Ishikawa (cell line): Measurements from ENCODE around the gene METRNL.

ENCODE experiments used
- CEBPB ChIP-seq: IDR thresholded peaks from 2 replicates; pipeline ENCODE4 v1.6.1; 2012
- CREB1 ChIP-seq: IDR thresholded peaks from 2 replicates; pipeline ENCODE4 v1.6.1; 2012; ENCODE audit warnings: low read depth
- EGR1 ChIP-seq: IDR thresholded peaks from 2 replicates; pipeline ENCODE4 v1.6.1; 2012
- EP300 ChIP-seq: IDR thresholded peaks from 2 replicates; pipeline ENCODE4 v1.6.1; 2012; ENCODE audit warnings: borderline replicate concordance
- FOXM1 ChIP-seq: IDR thresholded peaks from 2 replicates; pipeline ENCODE4 v1.6.1; 2012; ENCODE audit warnings: low read depth, borderline replicate concordance
- NFIC ChIP-seq: IDR thresholded peaks from 2 replicates; pipeline ENCODE4 v1.6.1; 2012
- RAD21 ChIP-seq: IDR thresholded peaks from 2 replicates; pipeline ENCODE4 v1.6.1; 2012; ENCODE audit warnings: low read depth
- TAF1 ChIP-seq: IDR thresholded peaks from 2 replicates; pipeline ENCODE4 v1.6.1; 2012; ENCODE audit warnings: low read depth, mild to moderate bottlenecking
- TCF12 ChIP-seq: IDR thresholded peaks from 2 replicates; pipeline ENCODE4 v1.6.1; 2012; ENCODE audit warnings: low read depth
- TEAD4 ChIP-seq: IDR thresholded peaks from 2 replicates; pipeline ENCODE4 v1.6.1; 2012
- YY1 ChIP-seq: IDR thresholded peaks from 2 replicates; pipeline ENCODE4 v1.6.1; 2012; ENCODE audit warnings: low read depth
- ZBTB7A ChIP-seq: IDR thresholded peaks from 2 replicates; pipeline ENCODE4 v1.6.1; 2012; ENCODE audit warnings: low read depth
- TF ChIP-seq, protein P1 (sequence below): IDR thresholded peaks from 2 replicates; pipeline ENCODE4 v1.6.1; 2012
- TF ChIP-seq, protein P2 (sequence below): IDR thresholded peaks from 2 replicates; pipeline ENCODE4 v1.6.1; 2012
- TF ChIP-seq, protein P3 (sequence below): IDR thresholded peaks from 2 replicates; pipeline ENCODE4 v1.6.1; 2012; ENCODE audit warnings: low read depth, mild to moderate bottlenecking

METRNL gene

DNA sequence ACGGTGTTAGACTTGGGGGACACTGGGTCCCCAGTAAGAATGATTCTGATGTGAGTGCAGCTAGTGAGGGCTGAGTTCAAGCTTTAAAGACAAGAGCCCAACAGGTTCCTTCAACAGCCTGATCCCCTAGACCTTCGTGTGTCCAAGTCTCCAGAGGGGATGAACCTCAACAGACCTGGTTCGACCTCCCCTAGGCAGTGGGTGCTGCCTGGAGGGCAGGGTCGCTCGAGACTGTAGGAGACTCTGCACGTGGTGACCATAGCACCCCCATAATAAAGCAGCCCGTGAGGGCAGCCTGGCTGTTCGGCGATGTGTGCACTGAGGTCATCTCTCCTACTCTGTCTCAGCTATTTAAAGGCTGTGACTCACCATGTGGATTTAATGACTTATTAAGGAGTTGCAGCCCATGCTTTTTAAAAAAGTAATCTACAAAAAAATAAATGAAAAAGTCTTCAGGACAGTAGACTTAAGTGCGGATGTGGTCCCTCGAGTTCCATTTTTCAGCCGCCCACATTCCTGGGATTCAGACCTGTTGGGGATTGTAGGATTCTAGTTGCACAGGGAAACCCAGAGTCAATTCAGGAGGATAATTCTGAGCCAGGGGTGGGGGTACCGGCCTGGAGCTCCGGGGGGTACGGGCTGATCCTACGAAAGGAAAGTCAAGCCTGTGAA is 23.4 kb upstream of the METRNL start:
- no peak for TF ChIP-seq FOXM1
- TF ChIP-seq YY1 = no peak
- TF ChIP-seq, protein P1, sequence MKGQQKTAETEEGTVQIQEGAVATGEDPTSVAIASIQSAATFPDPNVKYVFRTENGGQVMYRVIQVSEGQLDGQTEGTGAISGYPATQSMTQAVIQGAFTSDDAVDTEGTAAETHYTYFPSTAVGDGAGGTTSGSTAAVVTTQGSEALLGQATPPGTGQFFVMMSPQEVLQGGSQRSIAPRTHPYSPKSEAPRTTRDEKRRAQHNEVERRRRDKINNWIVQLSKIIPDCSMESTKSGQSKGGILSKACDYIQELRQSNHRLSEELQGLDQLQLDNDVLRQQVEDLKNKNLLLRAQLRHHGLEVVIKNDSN = no peak
- TF ChIP-seq, protein P2, sequence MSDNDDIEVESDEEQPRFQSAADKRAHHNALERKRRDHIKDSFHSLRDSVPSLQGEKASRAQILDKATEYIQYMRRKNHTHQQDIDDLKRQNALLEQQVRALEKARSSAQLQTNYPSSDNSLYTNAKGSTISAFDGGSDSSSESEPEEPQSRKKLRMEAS = no peak; the same call in 1 of the 2 replicates
- TF ChIP-seq TCF12 = no peak
- no peak for TF ChIP-seq CEBPB
- TF ChIP-seq RAD21 = no peak
- TF ChIP-seq TAF1 = no peak
- no peak for TF ChIP-seq EGR1
- no peak for TF ChIP-seq TEAD4
- TF ChIP-seq EP300 = no peak
- no peak for TF ChIP-seq ZBTB7A
- TF ChIP-seq, protein P3, sequence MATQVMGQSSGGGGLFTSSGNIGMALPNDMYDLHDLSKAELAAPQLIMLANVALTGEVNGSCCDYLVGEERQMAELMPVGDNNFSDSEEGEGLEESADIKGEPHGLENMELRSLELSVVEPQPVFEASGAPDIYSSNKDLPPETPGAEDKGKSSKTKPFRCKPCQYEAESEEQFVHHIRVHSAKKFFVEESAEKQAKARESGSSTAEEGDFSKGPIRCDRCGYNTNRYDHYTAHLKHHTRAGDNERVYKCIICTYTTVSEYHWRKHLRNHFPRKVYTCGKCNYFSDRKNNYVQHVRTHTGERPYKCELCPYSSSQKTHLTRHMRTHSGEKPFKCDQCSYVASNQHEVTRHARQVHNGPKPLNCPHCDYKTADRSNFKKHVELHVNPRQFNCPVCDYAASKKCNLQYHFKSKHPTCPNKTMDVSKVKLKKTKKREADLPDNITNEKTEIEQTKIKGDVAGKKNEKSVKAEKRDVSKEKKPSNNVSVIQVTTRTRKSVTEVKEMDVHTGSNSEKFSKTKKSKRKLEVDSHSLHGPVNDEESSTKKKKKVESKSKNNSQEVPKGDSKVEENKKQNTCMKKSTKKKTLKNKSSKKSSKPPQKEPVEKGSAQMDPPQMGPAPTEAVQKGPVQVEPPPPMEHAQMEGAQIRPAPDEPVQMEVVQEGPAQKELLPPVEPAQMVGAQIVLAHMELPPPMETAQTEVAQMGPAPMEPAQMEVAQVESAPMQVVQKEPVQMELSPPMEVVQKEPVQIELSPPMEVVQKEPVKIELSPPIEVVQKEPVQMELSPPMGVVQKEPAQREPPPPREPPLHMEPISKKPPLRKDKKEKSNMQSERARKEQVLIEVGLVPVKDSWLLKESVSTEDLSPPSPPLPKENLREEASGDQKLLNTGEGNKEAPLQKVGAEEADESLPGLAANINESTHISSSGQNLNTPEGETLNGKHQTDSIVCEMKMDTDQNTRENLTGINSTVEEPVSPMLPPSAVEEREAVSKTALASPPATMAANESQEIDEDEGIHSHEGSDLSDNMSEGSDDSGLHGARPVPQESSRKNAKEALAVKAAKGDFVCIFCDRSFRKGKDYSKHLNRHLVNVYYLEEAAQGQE = no peak

DNA sequence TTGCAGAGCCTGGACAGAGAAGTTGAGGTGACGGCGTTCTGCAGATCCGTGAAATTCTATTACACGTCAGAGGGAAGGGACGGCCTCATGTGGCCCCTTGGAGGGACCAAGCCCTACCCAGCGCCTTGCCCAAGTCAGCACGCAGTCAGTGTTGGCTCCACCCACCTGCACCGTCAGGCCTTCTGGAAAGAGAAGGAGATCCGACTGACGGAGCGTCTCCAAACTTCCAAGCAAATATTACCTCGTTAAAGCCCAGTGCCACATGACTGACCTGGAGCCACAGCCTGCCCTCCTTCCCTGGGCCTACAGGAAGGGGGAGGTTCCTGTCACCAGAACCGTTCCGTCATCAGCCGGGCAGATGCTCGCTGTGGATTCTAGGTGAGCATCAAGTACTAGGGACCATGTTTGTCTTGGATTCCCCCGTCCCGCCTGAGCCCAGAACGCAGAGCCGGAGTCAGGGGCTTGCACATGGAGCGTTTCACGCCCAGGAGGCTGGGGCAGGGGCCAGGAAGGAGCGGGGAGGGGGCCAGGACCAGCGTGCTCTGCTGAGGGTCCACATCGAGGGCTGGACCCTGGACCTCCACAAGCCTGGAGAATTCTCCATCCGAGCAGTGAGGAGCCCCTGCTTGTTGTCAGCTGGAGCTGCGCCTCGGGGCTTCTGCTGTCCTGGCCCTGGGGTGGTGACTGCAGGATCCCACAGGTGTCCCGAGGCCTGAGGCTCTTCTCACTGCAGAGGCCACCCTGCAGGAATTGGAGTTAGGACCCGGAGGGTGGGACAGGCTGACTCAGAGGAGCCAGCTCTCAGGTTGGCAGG is 22.6 kb upstream of the METRNL start:
- no peak for TF ChIP-seq CEBPB
- no peak for TF ChIP-seq EGR1
- no peak for TF ChIP-seq TCF12
- TF ChIP-seq, protein P3 = no peak
- no peak for TF ChIP-seq TAF1
- TF ChIP-seq NFIC = no peak
- TF ChIP-seq RAD21 = no peak
- TF ChIP-seq, protein P1 = no peak
- TF ChIP-seq CREB1 = no peak
- TF ChIP-seq FOXM1 = no peak
- no peak for TF ChIP-seq YY1
- no peak for TF ChIP-seq ZBTB7A

DNA sequence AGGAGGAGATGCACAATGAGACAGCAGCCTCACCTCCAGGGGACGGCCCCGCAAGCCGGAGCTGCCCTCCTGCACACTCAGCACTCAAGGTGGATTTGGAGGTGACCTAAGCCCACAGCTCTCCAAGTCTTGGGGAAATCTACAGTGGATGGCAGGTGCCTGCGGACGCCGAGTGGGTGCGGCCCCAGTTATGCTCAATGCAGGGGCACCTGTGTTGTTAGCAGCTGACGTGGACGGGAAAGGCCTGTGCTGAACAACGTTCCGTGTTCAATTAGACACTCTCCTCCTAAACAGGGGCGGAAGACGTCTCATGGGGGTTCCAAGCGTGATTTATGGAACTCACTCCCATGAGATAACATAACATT is 22.0 kb upstream of the METRNL start:
- TF ChIP-seq TCF12 = no peak
- no peak for TF ChIP-seq TAF1
- TF ChIP-seq RAD21 = no peak
- TF ChIP-seq, protein P1 = no peak
- TF ChIP-seq, protein P2 = no peak
- TF ChIP-seq CREB1 = no peak
- no peak for TF ChIP-seq NFIC
- TF ChIP-seq FOXM1 = no peak
- no peak for TF ChIP-seq YY1
- no peak for TF ChIP-seq ZBTB7A
- no peak for TF ChIP-seq EP300
- no peak for TF ChIP-seq CEBPB
- no peak for TF ChIP-seq TEAD4
- TF ChIP-seq, protein P3 = no peak
